Smooth muscle cell (in vitro differentiated cells): ENCODE results near the gene CAPN1. TPM values are rescaled to one million over a fixed set of nuclear protein-coding genes. Genes with fewer than 3 reads are reported as not detected.

ENCODE experiments used
- DNase-seq: peaks from one replicate; lab custom pipeline; 2025; ENCODE audit not compliant: unreplicated experiment; lab: John Stamatoyannopoulos, UW
- H2AFZ ChIP-seq: fragments of 200-600 bp; sonication (generic); 2 replicates; pipeline ENCODE4 v1.6.0; 2016; ENCODE audit warnings: antibody characterized with exemption, low read depth, mild to moderate bottlenecking
- H3F3A ChIP-seq: fragments of 200-600 bp; sonication (generic); 2 replicates; pipeline ENCODE4 v1.6.0; 2017; ENCODE audit warnings: antibody characterized with exemption, low read depth
- H3K27ac ChIP-seq: fragments of 200-600 bp; sonication (generic); 2 replicates; pipeline ENCODE4 v1.5.1; 2016; ENCODE audit warnings: low read depth, mild to moderate bottlenecking
- H3K27me3 ChIP-seq: fragments of 200-600 bp; sonication (generic); 2 replicates; pipeline ENCODE4 v1.6.1; 2016; ENCODE audit warnings: low read depth, mild to moderate bottlenecking
- H3K36me3 ChIP-seq: fragments of 200-600 bp; sonication (generic); 2 replicates; pipeline ENCODE4 v1.5.1; 2016; ENCODE audit warnings: low read depth
- H3K4me1 ChIP-seq: fragments of 200-600 bp; sonication (generic); 2 replicates; pipeline ENCODE4 v1.5.1; 2016; ENCODE audit warnings: low read depth
- H3K4me2 ChIP-seq: fragments of 200-600 bp; sonication (generic); 2 replicates; pipeline ENCODE4 v1.6.0; 2016; ENCODE audit warnings: mild to moderate bottlenecking
- H3K4me3 ChIP-seq: fragments of 200-600 bp; sonication (generic); 2 replicates; pipeline ENCODE4 v1.5.1; 2016; ENCODE audit warnings: mild to moderate bottlenecking
- H3K79me2 ChIP-seq: fragments of 200-600 bp; sonication (generic); 2 replicates; pipeline ENCODE4 v1.6.0; 2016; ENCODE audit warnings: low read depth, mild to moderate bottlenecking
- H3K9ac ChIP-seq: fragments of 200-600 bp; sonication (generic); 2 replicates; pipeline ENCODE4 v1.6.0; 2016; ENCODE audit warnings: low read depth
- H3K9me3 ChIP-seq: fragments of 200-600 bp; sonication (generic); replicated peaks from 2 replicates; pipeline ENCODE4 v1.5.1; 2016; ENCODE audit warnings: low read depth
- H4K20me1 ChIP-seq: fragments of 200-600 bp; sonication (generic); 2 replicates; pipeline ENCODE4 v1.6.0; 2016; ENCODE audit warnings: low read depth
- WGBS: methylation state at CpG from one replicate; pipeline ENCODE4 v1.1.7; 2016; ENCODE audit warnings: low lambda C conversion rate; 5-methylcytosine and 5-hydroxymethylcytosine counted together
- polyA plus RNA-seq: library from polyadenylated mRNA; unstranded; fragments of >200 nt; fragmentation: Nextera tagmentation; extraction: Ambion mirVana; gene quantifications from 2 replicates; pipeline ENCODE4 v1.2.1, GENCODE V29; 2016
- total RNA-seq: library from RNA; depleted of rRNA; stranded (reverse); fragments of >200 nt; gene quantifications from 2 replicates; pipeline ENCODE4 v1.2.3, GENCODE V29; 2014
- TF ChIP-seq, protein P1 (sequence below): fragments of 200-600 bp; sonication (generic); IDR thresholded peaks from 2 replicates; pipeline ENCODE4 v1.5.1; 2017; ENCODE audit warnings: borderline replicate concordance, mild to moderate bottlenecking, antibody characterized with exemption; ENCODE audit not compliant: insufficient read depth, poor library complexity, severe bottlenecking

The CAPN1 gene
- total and polyA plus RNA-seq, 2 experiments from 2014 or later = 109 to 126 TPM

DNA sequence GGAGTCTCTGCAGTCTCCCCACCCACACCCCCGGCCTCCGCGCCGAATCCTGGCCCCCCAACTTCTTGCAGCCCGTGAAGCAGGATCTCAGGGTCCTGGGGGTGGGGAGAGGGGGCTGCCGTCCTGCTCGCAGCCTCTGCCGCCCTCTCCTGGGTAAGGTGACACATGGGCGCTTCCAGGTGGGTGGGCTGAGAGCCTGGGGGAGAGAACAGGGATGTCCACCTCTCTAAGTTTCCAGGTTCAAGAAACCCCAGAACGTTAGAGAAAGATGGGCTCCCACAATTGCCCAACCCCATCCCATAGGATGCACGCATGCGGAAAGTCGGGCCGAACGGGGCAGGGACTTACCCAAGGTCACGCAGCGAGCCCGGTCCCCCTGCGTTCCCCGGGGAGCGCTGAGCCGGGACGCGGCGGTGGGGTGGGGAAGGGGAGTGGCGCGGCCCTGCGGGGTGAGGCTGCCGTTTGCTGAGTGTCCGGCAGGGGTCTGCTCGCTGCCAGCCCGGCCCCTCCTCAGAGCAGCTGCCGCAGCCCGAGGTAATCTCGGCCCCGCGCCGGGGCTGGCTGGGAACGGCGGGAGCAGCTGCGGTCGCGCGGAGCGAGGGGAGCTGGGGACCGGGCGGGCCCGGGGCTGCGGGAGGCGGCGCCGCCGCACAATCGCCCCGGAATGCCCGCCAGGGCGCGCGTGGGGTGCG is 705 bp upstream of the CAPN1 start:
- H3K4me1 ChIP-seq = no peaks in the 10 kb centered on the region
- H3K36me3 ChIP-seq = no peaks in the 10 kb centered on the region
- H3K9me3 ChIP-seq = no peaks in the 10 kb centered on the region
- H3K27ac ChIP-seq = no peak overlapping the region
- no peaks in the 10 kb centered on the region for H3F3A ChIP-seq
- peaks cover 31% of the 10 kb centered on the region for H3K79me2 ChIP-seq
- peak; percentile 44 for DNase-seq
- H4K20me1 ChIP-seq = peaks cover 28% of the 10 kb centered on the region
- peak overlapping the region; percentile 77 for H2AFZ ChIP-seq
- no peaks in the 10 kb centered on the region for H3K27me3 ChIP-seq
- WGBS = 1% methylated on average over 38 of the region's 60 CpGs
- TF ChIP-seq, protein P1, sequence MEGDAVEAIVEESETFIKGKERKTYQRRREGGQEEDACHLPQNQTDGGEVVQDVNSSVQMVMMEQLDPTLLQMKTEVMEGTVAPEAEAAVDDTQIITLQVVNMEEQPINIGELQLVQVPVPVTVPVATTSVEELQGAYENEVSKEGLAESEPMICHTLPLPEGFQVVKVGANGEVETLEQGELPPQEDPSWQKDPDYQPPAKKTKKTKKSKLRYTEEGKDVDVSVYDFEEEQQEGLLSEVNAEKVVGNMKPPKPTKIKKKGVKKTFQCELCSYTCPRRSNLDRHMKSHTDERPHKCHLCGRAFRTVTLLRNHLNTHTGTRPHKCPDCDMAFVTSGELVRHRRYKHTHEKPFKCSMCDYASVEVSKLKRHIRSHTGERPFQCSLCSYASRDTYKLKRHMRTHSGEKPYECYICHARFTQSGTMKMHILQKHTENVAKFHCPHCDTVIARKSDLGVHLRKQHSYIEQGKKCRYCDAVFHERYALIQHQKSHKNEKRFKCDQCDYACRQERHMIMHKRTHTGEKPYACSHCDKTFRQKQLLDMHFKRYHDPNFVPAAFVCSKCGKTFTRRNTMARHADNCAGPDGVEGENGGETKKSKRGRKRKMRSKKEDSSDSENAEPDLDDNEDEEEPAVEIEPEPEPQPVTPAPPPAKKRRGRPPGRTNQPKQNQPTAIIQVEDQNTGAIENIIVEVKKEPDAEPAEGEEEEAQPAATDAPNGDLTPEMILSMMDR = peak; percentile 42
- H3K4me3 ChIP-seq = peak overlapping the region; percentile 95
- H3K9ac ChIP-seq = peak overlapping the region; percentile 74
- H3K4me2 ChIP-seq = peak overlapping the region; percentile 97

GRCh38 chr11:65182258-65183170 is 786 bp downstream of the CAPN1 start:
- H3K27ac ChIP-seq = no peak overlapping the region
- no peaks in the 10 kb centered on the region for H3K4me1 ChIP-seq
- H2AFZ ChIP-seq = peak overlapping the region; percentile 77
- WGBS = 34% methylated on average over 23 of the region's 23 CpGs
- no peaks in the 10 kb centered on the region for H3F3A ChIP-seq
- peaks cover 37% of the 10 kb centered on the region for H4K20me1 ChIP-seq
- no peak for DNase-seq
- H3K4me2 ChIP-seq = peak overlapping the region; percentile 97
- no peaks in the 10 kb centered on the region for H3K9me3 ChIP-seq
- H3K4me3 ChIP-seq = peak overlapping the region; percentile 95
- TF ChIP-seq, protein P1 = no peak
- peaks cover 31% of the 10 kb centered on the region for H3K79me2 ChIP-seq
- peak overlapping the region; percentile 74 for H3K9ac ChIP-seq
- H3K36me3 ChIP-seq = no peaks in the 10 kb centered on the region
- no peaks in the 10 kb centered on the region for H3K27me3 ChIP-seq

GRCh38 chr11:65183201-65183891 is 1.6 kb downstream of the CAPN1 start:
- WGBS = 69% methylated on average over 19 of the region's 19 CpGs
- Histone ChIP-seq H3F3A (no peaks in the 10 kb centered on the region), H3K36me3 (no peaks in the 10 kb centered on the region), H3K27ac (no peak overlapping the region), H3K4me1 (no peaks in the 10 kb centered on the region), H2AFZ (no peak overlapping the region), H4K20me1 (peaks cover 37% of the 10 kb centered on the region), H3K9me3 (no peaks in the 10 kb centered on the region), H3K4me2 (peak overlapping the region; percentile 97), H3K4me3 (peak overlapping the region; percentile 95), H3K27me3 (no peaks in the 10 kb centered on the region), H3K79me2 (peaks cover 31% of the 10 kb centered on the region), H3K9ac (no peak overlapping the region)
- DNase-seq = no peak
- TF ChIP-seq, protein P1 = no peak
